ENCODE data around the gene PHLPP1. TPM values are rescaled to one million over a fixed set of nuclear protein-coding genes. Genes with fewer than 3 reads are reported as not detected.

PHLPP1 gene
- total and polyA plus RNA-seq, 2 experiments from 2014 or later: 15.7 to 73.6 TPM

- Mint-ChIP-seq H3K36me3 (ENCODE audit: low read depth) (no peaks in the 10 kb centered on the region), H3K4me3 (no peak overlapping the region), H3K27me3 (ENCODE audit: insufficient read depth, low read depth, poor library complexity) (peaks cover 9% of the 10 kb centered on the region), H3K9me3 (no peaks in the 10 kb centered on the region), H3K4me1 (peaks cover 72% of the 10 kb centered on the region), H3K27ac (peak overlapping the region; percentile 1; the same call in 1 of the 2 replicates)
- Histone ChIP-seq H3K4me2 (peak overlapping the region; percentile 7; the same call in 1 of the 2 replicates), H3K4me3 (no peak overlapping the region), H3K27me3 (ENCODE audit: insufficient read depth) (no peaks in the 10 kb centered on the region), H4K20me1 (replicated peaks; ENCODE audit: insufficient read depth) (no peaks in the 10 kb centered on the region; the same call in 1 of the 2 replicates), H3K4me1 (ENCODE audit: insufficient read depth) (peaks cover 60% of the 10 kb centered on the region), H3K9me2 (ENCODE audit: insufficient read depth) (no peaks in the 10 kb centered on the region), H3K79me2 (replicated peaks; ENCODE audit: insufficient read depth) (peaks cover 100% of the 10 kb centered on the region), H2AFZ (no peak overlapping the region), H3K36me3 (ENCODE audit: insufficient read depth) (no peaks in the 10 kb centered on the region), H3K27ac (ENCODE audit: low read depth) (no peak overlapping the region), H3F3A (replicated peaks; ENCODE audit: low read depth) (no peaks in the 10 kb centered on the region)
- ATAC-seq (no peak), DNase-seq (ENCODE audit: low spot score) (no peak)
- TF ChIP-seq ETS1 (IDR thresholded peaks at IDR 0.05) (no peak), STAT1 (IDR thresholded peaks at IDR 0.05; ENCODE audit: unreplicated experiment) (no peak), JUNB (IDR thresholded peaks at IDR 0.05; ENCODE audit: unreplicated experiment) (no peak), POLR2AphosphoS5 (IDR thresholded peaks at IDR 0.05; ENCODE audit: low read depth) (no peak), EZH2phosphoT487 (IDR thresholded peaks at IDR 0.05; ENCODE audit: unreplicated experiment) (no peak), EZH2 (IDR thresholded peaks at IDR 0.05; ENCODE audit: low read depth, unreplicated experiment) (no peak), CREB1 (CRISPR knock-in tag; IDR thresholded peaks at IDR 0.05; ENCODE audit: low read depth) (no peak), NANOG (IDR thresholded peaks at IDR 0.05; ENCODE audit: borderline replicate concordance) (no peak), ZNF331 (CRISPR knock-in tag; IDR thresholded peaks at IDR 0.05; ENCODE audit: low read depth) (no peak), ZNF114 (CRISPR knock-in tag; IDR thresholded peaks at IDR 0.05) (no peak)
- TF ChIP-seq, protein P1, sequence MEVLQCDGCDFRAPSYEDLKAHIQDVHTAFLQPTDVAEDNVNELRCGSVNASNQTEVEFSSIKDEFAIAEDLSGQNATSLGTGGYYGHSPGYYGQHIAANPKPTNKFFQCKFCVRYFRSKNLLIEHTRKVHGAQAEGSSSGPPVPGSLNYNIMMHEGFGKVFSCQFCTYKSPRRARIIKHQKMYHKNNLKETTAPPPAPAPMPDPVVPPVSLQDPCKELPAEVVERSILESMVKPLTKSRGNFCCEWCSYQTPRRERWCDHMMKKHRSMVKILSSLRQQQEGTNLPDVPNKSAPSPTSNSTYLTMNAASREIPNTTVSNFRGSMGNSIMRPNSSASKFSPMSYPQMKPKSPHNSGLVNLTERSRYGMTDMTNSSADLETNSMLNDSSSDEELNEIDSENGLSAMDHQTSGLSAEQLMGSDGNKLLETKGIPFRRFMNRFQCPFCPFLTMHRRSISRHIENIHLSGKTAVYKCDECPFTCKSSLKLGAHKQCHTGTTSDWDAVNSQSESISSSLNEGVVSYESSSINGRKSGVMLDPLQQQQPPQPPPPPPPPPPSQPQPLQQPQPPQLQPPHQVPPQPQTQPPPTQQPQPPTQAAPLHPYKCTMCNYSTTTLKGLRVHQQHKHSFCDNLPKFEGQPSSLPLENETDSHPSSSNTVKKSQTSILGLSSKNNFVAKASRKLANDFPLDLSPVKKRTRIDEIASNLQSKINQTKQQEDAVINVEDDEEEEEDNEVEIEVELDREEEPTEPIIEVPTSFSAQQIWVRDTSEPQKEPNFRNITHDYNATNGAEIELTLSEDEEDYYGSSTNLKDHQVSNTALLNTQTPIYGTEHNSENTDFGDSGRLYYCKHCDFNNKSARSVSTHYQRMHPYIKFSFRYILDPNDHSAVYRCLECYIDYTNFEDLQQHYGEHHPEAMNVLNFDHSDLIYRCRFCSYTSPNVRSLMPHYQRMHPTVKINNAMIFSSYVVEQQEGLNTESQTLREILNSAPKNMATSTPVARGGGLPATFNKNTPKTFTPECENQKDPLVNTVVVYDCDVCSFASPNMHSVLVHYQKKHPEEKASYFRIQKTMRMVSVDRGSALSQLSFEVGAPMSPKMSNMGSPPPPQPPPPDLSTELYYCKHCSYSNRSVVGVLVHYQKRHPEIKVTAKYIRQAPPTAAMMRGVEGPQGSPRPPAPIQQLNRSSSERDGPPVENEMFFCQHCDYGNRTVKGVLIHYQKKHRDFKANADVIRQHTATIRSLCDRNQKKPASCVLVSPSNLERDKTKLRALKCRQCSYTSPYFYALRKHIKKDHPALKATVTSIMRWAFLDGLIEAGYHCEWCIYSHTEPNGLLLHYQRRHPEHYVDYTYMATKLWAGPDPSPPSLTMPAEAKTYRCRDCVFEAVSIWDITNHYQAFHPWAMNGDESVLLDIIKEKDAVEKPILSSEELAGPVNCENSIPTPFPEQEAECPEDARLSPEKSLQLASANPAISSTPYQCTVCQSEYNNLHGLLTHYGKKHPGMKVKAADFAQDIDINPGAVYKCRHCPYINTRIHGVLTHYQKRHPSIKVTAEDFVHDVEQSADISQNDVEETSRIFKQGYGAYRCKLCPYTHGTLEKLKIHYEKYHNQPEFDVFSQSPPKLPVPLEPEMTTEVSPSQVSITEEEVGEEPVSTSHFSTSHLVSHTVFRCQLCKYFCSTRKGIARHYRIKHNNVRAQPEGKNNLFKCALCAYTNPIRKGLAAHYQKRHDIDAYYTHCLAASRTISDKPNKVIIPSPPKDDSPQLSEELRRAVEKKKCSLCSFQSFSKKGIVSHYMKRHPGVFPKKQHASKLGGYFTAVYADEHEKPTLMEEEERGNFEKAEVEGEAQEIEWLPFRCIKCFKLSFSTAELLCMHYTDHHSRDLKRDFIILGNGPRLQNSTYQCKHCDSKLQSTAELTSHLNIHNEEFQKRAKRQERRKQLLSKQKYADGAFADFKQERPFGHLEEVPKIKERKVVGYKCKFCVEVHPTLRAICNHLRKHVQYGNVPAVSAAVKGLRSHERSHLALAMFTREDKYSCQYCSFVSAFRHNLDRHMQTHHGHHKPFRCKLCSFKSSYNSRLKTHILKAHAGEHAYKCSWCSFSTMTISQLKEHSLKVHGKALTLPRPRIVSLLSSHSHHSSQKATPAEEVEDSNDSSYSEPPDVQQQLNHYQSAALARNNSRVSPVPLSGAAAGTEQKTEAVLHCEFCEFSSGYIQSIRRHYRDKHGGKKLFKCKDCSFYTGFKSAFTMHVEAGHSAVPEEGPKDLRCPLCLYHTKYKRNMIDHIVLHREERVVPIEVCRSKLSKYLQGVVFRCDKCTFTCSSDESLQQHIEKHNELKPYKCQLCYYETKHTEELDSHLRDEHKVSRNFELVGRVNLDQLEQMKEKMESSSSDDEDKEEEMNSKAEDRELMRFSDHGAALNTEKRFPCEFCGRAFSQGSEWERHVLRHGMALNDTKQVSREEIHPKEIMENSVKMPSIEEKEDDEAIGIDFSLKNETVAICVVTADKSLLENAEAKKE (CRISPR knock-in tag; IDR thresholded peaks at IDR 0.05): no peak
- TF ChIP-seq, protein P2, sequence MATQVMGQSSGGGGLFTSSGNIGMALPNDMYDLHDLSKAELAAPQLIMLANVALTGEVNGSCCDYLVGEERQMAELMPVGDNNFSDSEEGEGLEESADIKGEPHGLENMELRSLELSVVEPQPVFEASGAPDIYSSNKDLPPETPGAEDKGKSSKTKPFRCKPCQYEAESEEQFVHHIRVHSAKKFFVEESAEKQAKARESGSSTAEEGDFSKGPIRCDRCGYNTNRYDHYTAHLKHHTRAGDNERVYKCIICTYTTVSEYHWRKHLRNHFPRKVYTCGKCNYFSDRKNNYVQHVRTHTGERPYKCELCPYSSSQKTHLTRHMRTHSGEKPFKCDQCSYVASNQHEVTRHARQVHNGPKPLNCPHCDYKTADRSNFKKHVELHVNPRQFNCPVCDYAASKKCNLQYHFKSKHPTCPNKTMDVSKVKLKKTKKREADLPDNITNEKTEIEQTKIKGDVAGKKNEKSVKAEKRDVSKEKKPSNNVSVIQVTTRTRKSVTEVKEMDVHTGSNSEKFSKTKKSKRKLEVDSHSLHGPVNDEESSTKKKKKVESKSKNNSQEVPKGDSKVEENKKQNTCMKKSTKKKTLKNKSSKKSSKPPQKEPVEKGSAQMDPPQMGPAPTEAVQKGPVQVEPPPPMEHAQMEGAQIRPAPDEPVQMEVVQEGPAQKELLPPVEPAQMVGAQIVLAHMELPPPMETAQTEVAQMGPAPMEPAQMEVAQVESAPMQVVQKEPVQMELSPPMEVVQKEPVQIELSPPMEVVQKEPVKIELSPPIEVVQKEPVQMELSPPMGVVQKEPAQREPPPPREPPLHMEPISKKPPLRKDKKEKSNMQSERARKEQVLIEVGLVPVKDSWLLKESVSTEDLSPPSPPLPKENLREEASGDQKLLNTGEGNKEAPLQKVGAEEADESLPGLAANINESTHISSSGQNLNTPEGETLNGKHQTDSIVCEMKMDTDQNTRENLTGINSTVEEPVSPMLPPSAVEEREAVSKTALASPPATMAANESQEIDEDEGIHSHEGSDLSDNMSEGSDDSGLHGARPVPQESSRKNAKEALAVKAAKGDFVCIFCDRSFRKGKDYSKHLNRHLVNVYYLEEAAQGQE (IDR thresholded peaks at IDR 0.05; ENCODE audit: unreplicated experiment): no peak
- TF ChIP-seq, protein P3, sequence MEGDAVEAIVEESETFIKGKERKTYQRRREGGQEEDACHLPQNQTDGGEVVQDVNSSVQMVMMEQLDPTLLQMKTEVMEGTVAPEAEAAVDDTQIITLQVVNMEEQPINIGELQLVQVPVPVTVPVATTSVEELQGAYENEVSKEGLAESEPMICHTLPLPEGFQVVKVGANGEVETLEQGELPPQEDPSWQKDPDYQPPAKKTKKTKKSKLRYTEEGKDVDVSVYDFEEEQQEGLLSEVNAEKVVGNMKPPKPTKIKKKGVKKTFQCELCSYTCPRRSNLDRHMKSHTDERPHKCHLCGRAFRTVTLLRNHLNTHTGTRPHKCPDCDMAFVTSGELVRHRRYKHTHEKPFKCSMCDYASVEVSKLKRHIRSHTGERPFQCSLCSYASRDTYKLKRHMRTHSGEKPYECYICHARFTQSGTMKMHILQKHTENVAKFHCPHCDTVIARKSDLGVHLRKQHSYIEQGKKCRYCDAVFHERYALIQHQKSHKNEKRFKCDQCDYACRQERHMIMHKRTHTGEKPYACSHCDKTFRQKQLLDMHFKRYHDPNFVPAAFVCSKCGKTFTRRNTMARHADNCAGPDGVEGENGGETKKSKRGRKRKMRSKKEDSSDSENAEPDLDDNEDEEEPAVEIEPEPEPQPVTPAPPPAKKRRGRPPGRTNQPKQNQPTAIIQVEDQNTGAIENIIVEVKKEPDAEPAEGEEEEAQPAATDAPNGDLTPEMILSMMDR (conservative IDR thresholded peaks at IDR 0.05; ENCODE audit: low read depth in 2 of 2): no peak
Measured at GRCh38 chr18:62810682-62811081, 95.3 kb downstream of the PHLPP1 start.
